Astrocyte of the spinal cord (primary cell): ENCODE data around the gene FAM193A.
A peak's percentile ranks its signal among the peaks of the same experiment; 100 is the strongest.

Experiments used
- DNase-seq: peaks from one replicate; pipeline ENCODE4 v3.0.0; 2011; ENCODE audit warnings: low read depth, low spot score
- H3K4me3 ChIP-seq: 2 replicates; pipeline ENCODE4 v1.5.1; 2011; ENCODE audit warnings: low read depth, mild to moderate bottlenecking, low read length, moderate library complexity
- in situ Hi-C: cut with HindIII; loops from 2 replicates; pipeline ENCODE4 v1.10.0; 2017; ENCODE audit warnings: low sequenced_read_pairs
- TF ChIP-seq, protein P1 (sequence below): IDR thresholded peaks from 2 replicates; pipeline ENCODE4 v1.5.1; 2012; ENCODE audit warnings: low read depth, mild to moderate bottlenecking, low read length, inconsistent platforms

The FAM193A gene

DNA sequence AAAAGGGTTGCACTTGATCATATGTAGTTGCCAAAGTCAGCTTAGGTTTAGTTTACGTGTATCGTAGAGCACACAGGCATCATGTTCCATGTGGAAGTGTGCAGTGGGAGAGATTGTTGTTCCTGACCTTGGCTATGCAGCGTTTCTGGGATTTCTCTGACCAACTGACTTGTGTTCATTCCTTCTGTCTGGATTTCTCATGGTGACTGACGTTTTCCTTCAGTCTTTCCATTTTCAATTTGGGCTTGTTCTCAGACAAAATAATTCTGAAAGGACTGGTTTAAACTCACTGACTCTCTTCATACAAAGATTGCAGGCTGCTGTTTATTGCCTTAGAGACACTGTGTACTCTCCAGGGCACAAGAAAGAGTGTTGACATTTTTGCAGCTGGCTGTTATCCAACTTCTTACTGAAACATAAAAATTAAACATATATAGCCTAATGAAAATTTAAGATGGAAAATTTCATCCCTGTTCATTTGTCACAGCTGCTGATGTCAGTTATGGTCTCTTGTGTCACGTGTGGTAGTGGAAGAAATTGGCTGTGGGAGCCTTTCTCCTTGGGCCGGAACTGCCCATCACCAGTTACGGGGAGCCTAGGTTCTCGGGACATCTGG is 124.3 kb downstream of the FAM193A start:
- TF ChIP-seq, protein P1, sequence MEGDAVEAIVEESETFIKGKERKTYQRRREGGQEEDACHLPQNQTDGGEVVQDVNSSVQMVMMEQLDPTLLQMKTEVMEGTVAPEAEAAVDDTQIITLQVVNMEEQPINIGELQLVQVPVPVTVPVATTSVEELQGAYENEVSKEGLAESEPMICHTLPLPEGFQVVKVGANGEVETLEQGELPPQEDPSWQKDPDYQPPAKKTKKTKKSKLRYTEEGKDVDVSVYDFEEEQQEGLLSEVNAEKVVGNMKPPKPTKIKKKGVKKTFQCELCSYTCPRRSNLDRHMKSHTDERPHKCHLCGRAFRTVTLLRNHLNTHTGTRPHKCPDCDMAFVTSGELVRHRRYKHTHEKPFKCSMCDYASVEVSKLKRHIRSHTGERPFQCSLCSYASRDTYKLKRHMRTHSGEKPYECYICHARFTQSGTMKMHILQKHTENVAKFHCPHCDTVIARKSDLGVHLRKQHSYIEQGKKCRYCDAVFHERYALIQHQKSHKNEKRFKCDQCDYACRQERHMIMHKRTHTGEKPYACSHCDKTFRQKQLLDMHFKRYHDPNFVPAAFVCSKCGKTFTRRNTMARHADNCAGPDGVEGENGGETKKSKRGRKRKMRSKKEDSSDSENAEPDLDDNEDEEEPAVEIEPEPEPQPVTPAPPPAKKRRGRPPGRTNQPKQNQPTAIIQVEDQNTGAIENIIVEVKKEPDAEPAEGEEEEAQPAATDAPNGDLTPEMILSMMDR = no peak

DNA sequence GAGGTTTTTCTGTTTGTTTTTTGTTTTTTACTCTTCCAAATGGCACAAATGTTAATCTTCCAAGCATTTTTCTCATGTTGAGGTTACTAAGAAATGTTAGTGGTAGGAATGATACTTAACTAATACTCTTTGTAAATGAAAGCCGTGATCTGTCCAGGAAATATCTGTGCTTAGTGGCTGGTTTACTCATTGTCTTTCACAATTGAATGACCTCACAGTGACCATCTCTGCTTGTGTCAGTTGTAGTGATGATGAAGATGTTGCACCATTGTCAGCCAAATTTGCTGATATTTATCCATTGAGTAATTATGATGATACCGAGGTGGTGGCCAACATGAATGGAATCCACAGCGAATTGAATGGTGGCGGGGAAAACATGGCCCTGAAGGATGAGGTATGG is 126.2 kb downstream of the FAM193A start:
- in situ Hi-C loops = no loop called here
- no peak overlapping the region for H3K4me3 ChIP-seq
- TF ChIP-seq, protein P1 = no peak
- DNase-seq = peak; percentile 62

More for the DNA sequence above, 124.3 kb downstream of the FAM193A start:
- no peak for DNase-seq
- no peak overlapping the region for H3K4me3 ChIP-seq
- in situ Hi-C loops = no loop called here

DNA sequence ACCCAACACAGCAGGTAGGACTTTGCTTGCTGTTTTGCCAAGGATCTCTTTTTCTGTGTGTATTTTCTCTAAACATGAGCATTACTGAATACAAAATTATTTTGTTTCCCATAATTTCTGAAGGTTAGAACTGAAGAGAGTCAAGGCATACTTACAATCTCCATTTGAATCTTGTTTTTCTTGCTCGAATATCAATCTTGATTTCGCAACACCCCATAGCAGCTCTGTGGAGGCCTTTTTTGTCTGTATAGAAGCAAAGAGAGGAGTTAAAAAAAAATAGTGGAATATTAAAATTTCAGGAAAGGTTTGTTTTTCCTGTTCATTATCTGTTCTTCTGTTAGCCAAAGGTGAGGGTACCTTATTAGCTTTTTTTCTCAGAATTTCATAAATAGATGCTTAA is 126.8 kb downstream of the FAM193A start:
- TF ChIP-seq, protein P1 = no peak
- no peak for DNase-seq

DNA sequence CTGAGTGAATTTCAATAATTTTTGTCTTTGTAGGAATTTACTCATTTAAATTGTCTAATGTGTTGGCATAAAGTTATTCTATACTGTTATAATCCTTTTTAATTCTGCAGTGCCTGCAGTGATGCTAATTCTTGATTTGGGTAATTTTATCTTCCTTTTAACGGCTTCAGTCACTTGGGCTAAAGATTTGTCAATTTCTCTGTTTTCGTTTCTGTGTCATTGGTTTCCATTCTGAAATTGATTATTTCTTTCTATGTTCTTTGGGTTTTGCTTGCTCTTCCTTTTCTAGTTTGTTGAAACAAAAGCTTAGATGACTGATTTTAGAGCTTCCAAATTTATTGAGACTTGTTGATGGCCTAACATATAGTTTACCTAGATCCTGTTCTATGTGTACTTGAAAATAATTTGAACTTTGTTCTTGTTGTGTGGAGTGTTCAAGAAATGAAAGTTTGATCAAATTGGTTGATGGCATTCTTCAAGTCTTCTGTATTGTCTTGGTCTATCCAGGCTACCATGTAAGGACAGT is 130.3 kb downstream of the FAM193A start:
- no peak overlapping the region for H3K4me3 ChIP-seq
- in situ Hi-C loops = no loop called here
- DNase-seq = no peak
- TF ChIP-seq, protein P1 = no peak

More for the DNA sequence above, 126.8 kb downstream of the FAM193A start:
- no peak overlapping the region for H3K4me3 ChIP-seq
- in situ Hi-C loops = no loop called here

DNA sequence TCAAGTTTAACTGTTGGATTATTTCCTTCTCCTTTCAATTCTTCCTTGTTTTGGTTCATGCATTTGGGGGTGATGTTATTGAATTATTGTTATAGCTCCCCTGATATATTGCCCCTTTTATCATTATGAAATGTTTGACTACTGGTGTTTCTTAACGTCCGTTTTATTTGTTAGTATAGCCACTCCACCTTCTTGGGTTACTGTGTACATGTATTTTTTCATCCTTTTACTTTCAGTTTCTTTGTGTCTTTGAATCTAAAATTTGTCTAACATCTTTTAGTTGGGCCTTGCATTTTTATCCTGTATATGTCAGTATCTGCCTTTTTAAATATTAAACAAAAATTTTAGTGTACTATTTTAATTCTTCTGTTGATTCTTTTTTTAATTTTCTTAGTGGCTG is 131.0 kb downstream of the FAM193A start:
- no peak overlapping the region for H3K4me3 ChIP-seq
- TF ChIP-seq, protein P1 = no peak
- in situ Hi-C loops = no loop called here
- DNase-seq = peak; percentile 13

DNA sequence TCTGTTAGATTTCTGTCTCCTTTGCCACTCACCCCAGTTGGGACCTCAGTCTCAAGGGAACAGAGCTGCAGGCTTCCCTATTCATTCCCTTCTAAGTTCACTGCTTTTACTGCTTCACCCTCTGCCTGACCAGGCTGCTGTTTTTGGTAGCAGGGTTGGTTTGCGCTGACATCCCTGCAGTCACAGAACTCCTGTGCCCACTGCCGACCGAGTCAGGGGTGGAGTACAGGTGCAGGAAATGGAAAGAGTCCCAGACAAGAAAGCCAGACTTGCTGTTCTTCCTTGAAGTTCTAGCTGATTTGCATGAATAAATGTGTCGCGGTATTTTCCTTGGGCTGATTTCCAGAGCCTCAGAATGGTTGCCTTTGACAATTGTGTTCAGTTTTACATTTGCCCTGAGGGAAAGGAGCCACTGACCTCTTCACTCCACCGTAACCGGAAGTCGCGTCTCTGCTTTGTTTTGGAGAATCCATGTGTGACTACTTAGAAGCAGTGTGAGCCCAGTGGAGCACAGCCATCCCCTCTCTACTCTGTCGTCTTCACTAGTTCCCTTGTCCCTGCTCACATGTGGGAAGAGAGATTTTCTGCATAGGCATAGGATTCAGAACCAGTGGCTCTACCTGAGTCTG is 134.9 kb downstream of the FAM193A start:
- TF ChIP-seq, protein P1 = no peak
- in situ Hi-C loops = no loop called here
- no peak for DNase-seq
- no peak overlapping the region for H3K4me3 ChIP-seq
